HEK293 (cell line): ENCODE measurements around the gene ACAA2.

ENCODE experiments used
- CTCF ChIA-PET: fragments of 350-600 bp; formaldehyde crosslinking; extraction: SDS; loops from one replicate; lab custom pipeline; 2021; ENCODE audit warnings: antibody characterized with exemption; lab: Yijun Ruan, JAX
- POLR2A ChIA-PET: fragments of 300-600 bp; formaldehyde crosslinking; extraction: SDS; loops from one replicate; lab custom pipeline; 2020; ENCODE audit warnings: antibody characterized with exemption, inconsistent platforms; lab: Yijun Ruan, JAX
- H3K27ac ChIP-seq: fragments of 200-500 bp; sonication (Bioruptor generic); 2 replicates; pipeline ENCODE4 v1.5.1; 2014; ENCODE audit warnings: low read depth, low read length, control low read depth, inconsistent platforms; ENCODE audit errors: extremely low read depth
- H3K36me3 ChIP-seq, 2 experiments: fragments of 200-500 bp in 1 of 2; sonication (Bioruptor generic) in 1 of 2; 1 replicate in 1 of 2; 2 replicates in 1 of 2; pipeline ENCODE4 v1.5.1; 2014 to 2017; ENCODE audit warnings: inconsistent platforms in 2 of 2, low read length in 2 of 2; ENCODE audit not compliant: control insufficient read depth in 2 of 2, insufficient read depth in 1 of 2
- H3K4me1 ChIP-seq: fragments of 200-500 bp; sonication (Bioruptor generic); 2 replicates; pipeline ENCODE4 v1.5.1; 2014; ENCODE audit warnings: mild to moderate bottlenecking, low read length, inconsistent platforms; ENCODE audit not compliant: control insufficient read depth, insufficient read depth
- H3K4me3 ChIP-seq: 2 replicates; pipeline ENCODE4 v1.5.1; 2011; ENCODE audit warnings: low read depth, mild to moderate bottlenecking, control low read depth, low read length, moderate library complexity
- H3K9me3 ChIP-seq: fragments of 200-500 bp; sonication (Bioruptor generic); 2 replicates; pipeline ENCODE4 v1.5.1; 2014; ENCODE audit warnings: low read depth, low read length, inconsistent platforms; ENCODE audit not compliant: control insufficient read depth, insufficient read depth
- MEIS1 ChIP-seq: sonication (generic); formaldehyde crosslinking; IDR thresholded peaks from 2 replicates; pipeline ENCODE4 v1.8.1; 2022; ENCODE audit warnings: missing genetic modification reagents, mild to moderate bottlenecking, borderline replicate concordance
- RBAK ChIP-seq: fragments of 450-650 bp; formaldehyde crosslinking; IDR thresholded peaks from 2 replicates; pipeline ENCODE4 v1.5.1; 2016; ENCODE audit warnings: missing biosample characterization, missing genetic modification characterization
- ZBTB11 ChIP-seq: fragments of 450-650 bp; formaldehyde crosslinking; conservative IDR thresholded peaks from 2 replicates; pipeline ENCODE4 v1.5.1; 2016; ENCODE audit warnings: low read depth, missing biosample characterization, missing genetic modification characterization
- ZEB2 ChIP-seq: fragments of 450-650 bp; formaldehyde crosslinking; IDR thresholded peaks from 2 replicates; pipeline ENCODE4 v1.5.1; 2016; ENCODE audit warnings: missing biosample characterization, missing genetic modification characterization
- ZFP37 ChIP-seq: fragments of 450-650 bp; formaldehyde crosslinking; IDR thresholded peaks from 2 replicates; pipeline ENCODE4 v1.5.1; 2016; ENCODE audit warnings: missing biosample characterization, missing genetic modification characterization
- ZIC2 ChIP-seq: fragments of 450-650 bp; formaldehyde crosslinking; IDR thresholded peaks from 2 replicates; pipeline ENCODE4 v1.5.1; 2016; ENCODE audit warnings: missing biosample characterization, missing genetic modification characterization
- ZNF132 ChIP-seq: fragments of 450-650 bp; formaldehyde crosslinking; IDR thresholded peaks from 2 replicates; pipeline ENCODE4 v1.5.1; 2017; ENCODE audit warnings: missing biosample characterization, missing genetic modification characterization, borderline replicate concordance
- ZNF133 ChIP-seq: fragments of 450-650 bp; formaldehyde crosslinking; IDR thresholded peaks from 2 replicates; pipeline ENCODE4 v1.5.1; 2016; ENCODE audit warnings: missing biosample characterization, missing genetic modification characterization
- ZNF146 ChIP-seq: fragments of 450-650 bp; formaldehyde crosslinking; IDR thresholded peaks from 2 replicates; pipeline ENCODE4 v1.5.1; 2016; ENCODE audit warnings: missing biosample characterization, missing genetic modification characterization
- ZNF16 ChIP-seq: fragments of 450-650 bp; formaldehyde crosslinking; IDR thresholded peaks from 2 replicates; pipeline ENCODE4 v1.5.1; 2016; ENCODE audit warnings: low read depth, missing biosample characterization, missing genetic modification characterization
- ZNF174 ChIP-seq: fragments of 450-650 bp; formaldehyde crosslinking; IDR thresholded peaks from 2 replicates; pipeline ENCODE4 v1.5.0; 2017; ENCODE audit warnings: missing biosample characterization, mild to moderate bottlenecking, missing genetic modification characterization
- ZNF23 ChIP-seq: fragments of 450-650 bp; formaldehyde crosslinking; IDR thresholded peaks from 2 replicates; pipeline ENCODE4 v1.5.1; 2016; ENCODE audit warnings: missing biosample characterization, missing genetic modification characterization, borderline replicate concordance
- ZNF48 ChIP-seq: fragments of 450-650 bp; formaldehyde crosslinking; IDR thresholded peaks from 2 replicates; pipeline ENCODE4 v1.5.1; 2016; ENCODE audit warnings: missing biosample characterization, missing genetic modification characterization
- ZNF555 ChIP-seq: fragments of 450-650 bp; formaldehyde crosslinking; conservative IDR thresholded peaks from 2 replicates; pipeline ENCODE4 v1.5.1; 2017; ENCODE audit warnings: missing biosample characterization, mild to moderate bottlenecking, missing genetic modification characterization, inconsistent platforms
- ZNF621 ChIP-seq: fragments of 450-650 bp; formaldehyde crosslinking; IDR thresholded peaks from 2 replicates; pipeline ENCODE4 v1.5.1; 2017; ENCODE audit warnings: missing biosample characterization, missing genetic modification characterization
- TF ChIP-seq, protein P1 (sequence below): fragments of 450-650 bp; formaldehyde crosslinking; IDR thresholded peaks from 2 replicates; pipeline ENCODE4 v1.5.1; 2016; ENCODE audit warnings: missing biosample characterization, missing genetic modification characterization
- TF ChIP-seq, protein P2 (sequence below): fragments of 450-650 bp; formaldehyde crosslinking; IDR thresholded peaks from 2 replicates; pipeline ENCODE4 v1.5.1; 2016; ENCODE audit warnings: missing biosample characterization, missing genetic modification characterization
- TF ChIP-seq, protein P3 (sequence below): fragments of 450-650 bp; formaldehyde crosslinking; IDR thresholded peaks from 2 replicates; pipeline ENCODE4 v1.5.1; 2016; ENCODE audit warnings: missing biosample characterization, missing genetic modification characterization
- TF ChIP-seq, protein P4 (sequence below): fragments of 450-650 bp; formaldehyde crosslinking; IDR thresholded peaks from 2 replicates; pipeline ENCODE4 v1.5.1; 2016; ENCODE audit warnings: missing biosample characterization, missing genetic modification characterization

ACAA2 gene

GRCh38 chr18:49755489-49755888 is 57.8 kb downstream of the ACAA2 start:
- POLR2A ChIA-PET: no interaction called here
- CTCF ChIA-PET: interaction anchor here (0.5 to 1.6 kb wide), 2 partner anchors 12 to 106 kb away, joined by 3 to 4 read pairs; no protein-coding TSS in a partner anchor
- Histone ChIP-seq H3K36me3 (no peaks in the 10 kb centered on the region), H3K9me3 (no peaks in the 10 kb centered on the region), H3K4me1 (no peaks in the 10 kb centered on the region), H3K27ac (no peak overlapping the region), H3K4me3 (no peak overlapping the region)
- TF ChIP-seq, protein P1, sequence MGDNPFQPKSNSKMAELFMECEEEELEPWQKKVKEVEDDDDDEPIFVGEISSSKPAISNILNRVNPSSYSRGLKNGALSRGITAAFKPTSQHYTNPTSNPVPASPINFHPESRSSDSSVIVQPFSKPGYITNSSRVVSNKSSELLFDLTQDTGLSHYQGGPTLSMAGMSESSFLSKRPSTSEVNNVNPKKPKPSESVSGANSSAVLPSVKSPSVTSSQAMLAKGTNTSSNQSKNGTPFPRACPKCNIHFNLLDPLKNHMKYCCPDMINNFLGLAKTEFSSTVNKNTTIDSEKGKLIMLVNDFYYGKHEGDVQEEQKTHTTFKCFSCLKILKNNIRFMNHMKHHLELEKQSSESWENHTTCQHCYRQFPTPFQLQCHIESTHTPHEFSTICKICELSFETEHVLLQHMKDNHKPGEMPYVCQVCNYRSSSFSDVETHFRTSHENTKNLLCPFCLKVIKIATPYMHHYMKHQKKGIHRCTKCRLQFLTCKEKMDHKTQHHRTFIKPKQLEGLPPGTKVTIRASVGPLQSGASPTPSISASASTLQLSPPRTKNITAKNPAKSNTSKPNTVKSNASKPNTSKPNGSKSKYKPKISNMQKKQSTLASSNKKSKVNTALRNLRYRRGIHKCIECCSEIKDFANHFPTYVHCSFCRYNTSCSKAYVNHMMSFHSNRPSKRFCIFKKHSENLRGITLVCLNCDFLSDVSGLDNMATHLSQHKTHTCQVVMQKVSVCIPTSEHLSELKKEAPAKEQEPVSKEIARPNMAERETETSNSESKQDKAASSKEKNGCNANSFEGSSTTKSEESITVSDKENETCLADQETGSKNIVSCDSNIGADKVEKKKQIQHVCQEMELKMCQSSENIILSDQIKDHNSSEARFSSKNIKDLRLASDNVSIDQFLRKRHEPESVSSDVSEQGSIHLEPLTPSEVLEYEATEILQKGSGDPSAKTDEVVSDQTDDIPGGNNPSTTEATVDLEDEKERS (tag by site-specific recombination): no peak
- TF ChIP-seq ZIC2 (no peak), ZNF174 (tag by site-specific recombination) (no peak), ZBTB11 (tag by site-specific recombination) (no peak), MEIS1 (CRISPR knock-in tag) (no peak), ZNF621 (tag by site-specific recombination) (no peak), ZNF23 (no peak)

DNA sequence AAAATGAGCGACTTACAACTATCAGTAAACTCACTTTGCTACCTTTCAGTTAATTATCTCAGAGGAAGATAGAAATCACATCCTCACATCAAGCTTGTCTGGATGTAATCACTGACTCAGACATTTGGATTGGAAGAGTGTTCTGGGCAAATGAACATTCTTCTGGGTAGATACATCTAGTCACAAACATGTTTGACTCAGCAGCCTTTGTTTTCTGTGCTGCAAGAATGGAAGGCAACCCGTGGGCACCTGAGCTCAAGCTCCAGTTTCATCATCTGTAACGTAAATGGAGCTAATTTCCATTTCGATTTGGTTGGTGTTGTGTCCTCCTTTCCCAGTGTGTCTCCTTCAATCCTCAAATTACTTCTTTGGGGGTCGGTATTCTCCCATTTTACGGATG is 58.5 kb downstream of the ACAA2 start:
- TF ChIP-seq ZNF16 (tag by site-specific recombination): no peak
- TF ChIP-seq, protein P2, sequence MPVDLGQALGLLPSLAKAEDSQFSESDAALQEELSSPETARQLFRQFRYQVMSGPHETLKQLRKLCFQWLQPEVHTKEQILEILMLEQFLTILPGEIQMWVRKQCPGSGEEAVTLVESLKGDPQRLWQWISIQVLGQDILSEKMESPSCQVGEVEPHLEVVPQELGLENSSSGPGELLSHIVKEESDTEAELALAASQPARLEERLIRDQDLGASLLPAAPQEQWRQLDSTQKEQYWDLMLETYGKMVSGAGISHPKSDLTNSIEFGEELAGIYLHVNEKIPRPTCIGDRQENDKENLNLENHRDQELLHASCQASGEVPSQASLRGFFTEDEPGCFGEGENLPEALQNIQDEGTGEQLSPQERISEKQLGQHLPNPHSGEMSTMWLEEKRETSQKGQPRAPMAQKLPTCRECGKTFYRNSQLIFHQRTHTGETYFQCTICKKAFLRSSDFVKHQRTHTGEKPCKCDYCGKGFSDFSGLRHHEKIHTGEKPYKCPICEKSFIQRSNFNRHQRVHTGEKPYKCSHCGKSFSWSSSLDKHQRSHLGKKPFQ: no peak
- no peak for TF ChIP-seq ZNF48 (tag by site-specific recombination)
- Histone ChIP-seq H3K9me3 (no peaks in the 10 kb centered on the region), H3K36me3 (no peaks in the 10 kb centered on the region), H3K27ac (no peak overlapping the region), H3K4me3 (no peak overlapping the region), H3K4me1 (no peaks in the 10 kb centered on the region)
- ChIA-PET CTCF (interaction anchor here (0.5 to 0.7 kb wide), 2 partner anchors 106 to 107 kb away, joined by 3 to 4 read pairs; no protein-coding TSS in a partner anchor), POLR2A (no interaction called here)

DNA sequence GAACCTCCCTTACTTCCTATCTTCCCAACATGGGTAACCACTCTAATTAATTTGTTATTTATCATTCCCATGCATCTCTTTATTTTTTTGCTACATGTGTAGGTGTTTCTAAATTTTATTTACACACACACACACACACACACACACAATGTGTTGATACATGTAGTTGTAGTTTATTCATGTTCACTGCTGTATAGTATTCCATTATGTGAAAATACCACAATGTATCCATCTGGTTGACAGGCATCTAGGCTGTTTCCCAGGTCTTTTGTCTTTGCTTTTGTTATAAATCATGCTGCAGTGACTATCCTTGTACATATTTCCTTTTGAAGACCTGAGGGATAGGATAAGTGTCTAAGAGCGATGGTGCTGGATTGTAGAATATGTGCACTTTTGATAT is 59.7 kb downstream of the ACAA2 start:
- H3K36me3 ChIP-seq: no peaks in the 10 kb centered on the region
- no peak overlapping the region for H3K27ac ChIP-seq
- H3K4me3 ChIP-seq: no peak overlapping the region
- no peaks in the 10 kb centered on the region for H3K4me1 ChIP-seq
- ChIA-PET CTCF (no interaction called here), POLR2A (no interaction called here)
- TF ChIP-seq ZFP37 (tag by site-specific recombination): no peak
- no peak for TF ChIP-seq RBAK (tag by site-specific recombination)
- TF ChIP-seq ZEB2 (tag by site-specific recombination): no peak
- TF ChIP-seq ZNF133 (tag by site-specific recombination): no peak
- peak; percentile 92 for TF ChIP-seq ZNF146 (tag by site-specific recombination)
- TF ChIP-seq, protein P3, sequence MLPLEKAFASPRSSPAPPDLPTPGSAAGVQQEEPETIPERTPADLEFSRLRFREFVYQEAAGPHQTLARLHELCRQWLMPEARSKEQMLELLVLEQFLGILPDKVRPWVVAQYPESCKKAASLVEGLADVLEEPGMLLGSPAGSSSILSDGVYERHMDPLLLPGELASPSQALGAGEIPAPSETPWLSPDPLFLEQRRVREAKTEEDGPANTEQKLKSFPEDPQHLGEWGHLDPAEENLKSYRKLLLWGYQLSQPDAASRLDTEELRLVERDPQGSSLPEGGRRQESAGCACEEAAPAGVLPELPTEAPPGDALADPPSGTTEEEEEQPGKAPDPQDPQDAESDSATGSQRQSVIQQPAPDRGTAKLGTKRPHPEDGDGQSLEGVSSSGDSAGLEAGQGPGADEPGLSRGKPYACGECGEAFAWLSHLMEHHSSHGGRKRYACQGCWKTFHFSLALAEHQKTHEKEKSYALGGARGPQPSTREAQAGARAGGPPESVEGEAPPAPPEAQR (tag by site-specific recombination): no peak
- no peak for TF ChIP-seq ZNF555 (tag by site-specific recombination)
- TF ChIP-seq, protein P4, sequence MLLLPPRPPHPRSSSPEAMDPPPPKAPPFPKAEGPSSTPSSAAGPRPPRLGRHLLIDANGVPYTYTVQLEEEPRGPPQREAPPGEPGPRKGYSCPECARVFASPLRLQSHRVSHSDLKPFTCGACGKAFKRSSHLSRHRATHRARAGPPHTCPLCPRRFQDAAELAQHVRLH (tag by site-specific recombination): 0 out of 2 replicates have a peak, but pooled peaks have one; percentile 18
- TF ChIP-seq ZNF132: no peak
- H3K9me3 ChIP-seq: no peaks in the 10 kb centered on the region
